Neutrophil (primary cell): ENCODE measurements around the gene MINDY2.
"Not testable (repeated sequence)": the region's sequence is repeated elsewhere in the genome, so short reads cannot be mapped to it uniquely, and the experiment has no call there.

Experiments used
- H3K27ac ChIP-seq: fragments of 200-600 bp; sonication (generic); 2 replicates; pipeline ENCODE4 v1.5.1; 2016; ENCODE audit warnings: mild to moderate bottlenecking, moderate library complexity
- H3K27me3 ChIP-seq: fragments of 200-600 bp; sonication (generic); 2 replicates; pipeline ENCODE4 v1.6.0; 2016; ENCODE audit warnings: mild to moderate bottlenecking
- H3K36me3 ChIP-seq: fragments of 200-600 bp; sonication (generic); 2 replicates; pipeline ENCODE4 v1.5.1; 2017
- H3K4me1 ChIP-seq, 2 experiments: fragments of 200-600 bp in 1 of 2; sonication (generic) in 1 of 2; 1 replicate in 1 of 2; 2 replicates in 1 of 2; pipeline versions ENCODE4 v1.5.1 to v1.6.1; 2013 to 2016; ENCODE audit warnings: low read depth in 1 of 2, low read length in 1 of 2, mild to moderate bottlenecking in 1 of 2, moderate library complexity in 1 of 2; ENCODE audit not compliant: control insufficient read depth in 1 of 2, insufficient read depth in 1 of 2
- H3K4me3 ChIP-seq, 2 experiments: fragments of 200-600 bp in 1 of 2; sonication (generic) in 1 of 2; 1 replicate in 1 of 2; 2 replicates in 1 of 2; pipeline ENCODE4 v1.5.1; 2013 to 2016; ENCODE audit warnings: low read depth in 1 of 2, low read length in 1 of 2, mild to moderate bottlenecking in 1 of 2, moderate library complexity in 1 of 2
- H3K9me3 ChIP-seq: fragments of 200-600 bp; sonication (generic); 2 replicates; pipeline ENCODE4 v1.5.1; 2016
- TF ChIP-seq, protein P1 (sequence below): fragments of 200-600 bp; sonication (generic); IDR thresholded peaks from 2 replicates; pipeline ENCODE4 v1.5.1; 2016; ENCODE audit warnings: antibody characterized with exemption

The MINDY2 gene

DNA sequence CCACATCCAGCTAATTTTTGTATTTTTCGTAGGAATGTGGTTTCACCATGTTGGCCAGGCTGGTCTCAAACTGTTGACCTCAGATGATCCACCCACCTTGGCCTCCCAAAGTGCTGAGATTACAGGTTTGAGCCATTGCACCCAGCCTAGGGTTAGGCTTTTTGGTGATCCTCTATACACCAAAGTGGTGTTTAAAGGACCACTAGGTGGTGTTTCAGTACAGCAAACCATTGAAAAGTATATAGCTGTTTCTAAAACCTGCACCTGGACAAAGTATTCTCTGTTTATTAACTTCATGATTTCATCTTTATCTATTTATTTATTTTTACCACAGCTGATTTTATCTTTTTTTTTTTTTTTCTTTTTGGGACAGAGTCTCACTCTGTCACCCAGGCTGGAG lies 68.4 kb downstream of the MINDY2 start:
- TF ChIP-seq, protein P1, sequence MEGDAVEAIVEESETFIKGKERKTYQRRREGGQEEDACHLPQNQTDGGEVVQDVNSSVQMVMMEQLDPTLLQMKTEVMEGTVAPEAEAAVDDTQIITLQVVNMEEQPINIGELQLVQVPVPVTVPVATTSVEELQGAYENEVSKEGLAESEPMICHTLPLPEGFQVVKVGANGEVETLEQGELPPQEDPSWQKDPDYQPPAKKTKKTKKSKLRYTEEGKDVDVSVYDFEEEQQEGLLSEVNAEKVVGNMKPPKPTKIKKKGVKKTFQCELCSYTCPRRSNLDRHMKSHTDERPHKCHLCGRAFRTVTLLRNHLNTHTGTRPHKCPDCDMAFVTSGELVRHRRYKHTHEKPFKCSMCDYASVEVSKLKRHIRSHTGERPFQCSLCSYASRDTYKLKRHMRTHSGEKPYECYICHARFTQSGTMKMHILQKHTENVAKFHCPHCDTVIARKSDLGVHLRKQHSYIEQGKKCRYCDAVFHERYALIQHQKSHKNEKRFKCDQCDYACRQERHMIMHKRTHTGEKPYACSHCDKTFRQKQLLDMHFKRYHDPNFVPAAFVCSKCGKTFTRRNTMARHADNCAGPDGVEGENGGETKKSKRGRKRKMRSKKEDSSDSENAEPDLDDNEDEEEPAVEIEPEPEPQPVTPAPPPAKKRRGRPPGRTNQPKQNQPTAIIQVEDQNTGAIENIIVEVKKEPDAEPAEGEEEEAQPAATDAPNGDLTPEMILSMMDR = no peak
- Histone ChIP-seq H3K27me3 (no peaks in the 10 kb centered on the region), H3K4me1 (no peaks in the 10 kb centered on the region), H3K9me3 (no peaks in the 10 kb centered on the region), H3K27ac (no peak overlapping the region), H3K36me3 (peaks cover 10% of the 10 kb centered on the region), H3K4me3 (no peak overlapping the region)

DNA sequence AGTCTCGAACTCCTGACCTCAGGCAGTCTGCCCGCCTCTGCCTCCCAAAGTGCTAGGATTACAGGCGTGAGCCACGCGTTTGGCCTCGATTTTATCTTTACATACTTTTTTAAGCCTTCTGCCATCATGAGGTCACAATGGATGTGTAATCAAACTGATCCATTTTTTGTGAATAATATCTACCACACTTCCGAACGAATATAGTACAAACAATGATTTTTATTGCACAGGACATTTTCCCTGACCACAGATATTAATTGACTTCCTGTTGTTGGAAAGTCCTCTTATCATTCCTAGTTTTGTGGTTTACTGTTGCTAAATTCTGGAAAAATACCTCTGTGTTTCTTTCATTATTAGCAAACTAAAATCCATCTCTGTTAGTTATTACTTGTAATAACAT lies 68.9 kb downstream of the MINDY2 start:
- no peak overlapping the region for H3K4me3 ChIP-seq
- H3K27ac ChIP-seq = no peak overlapping the region
- TF ChIP-seq, protein P1 = no peak
- H3K4me1 ChIP-seq = no peaks in the 10 kb centered on the region
- peaks cover 10% of the 10 kb centered on the region for H3K36me3 ChIP-seq
- no peaks in the 10 kb centered on the region for H3K27me3 ChIP-seq
- no peaks in the 10 kb centered on the region for H3K9me3 ChIP-seq

DNA sequence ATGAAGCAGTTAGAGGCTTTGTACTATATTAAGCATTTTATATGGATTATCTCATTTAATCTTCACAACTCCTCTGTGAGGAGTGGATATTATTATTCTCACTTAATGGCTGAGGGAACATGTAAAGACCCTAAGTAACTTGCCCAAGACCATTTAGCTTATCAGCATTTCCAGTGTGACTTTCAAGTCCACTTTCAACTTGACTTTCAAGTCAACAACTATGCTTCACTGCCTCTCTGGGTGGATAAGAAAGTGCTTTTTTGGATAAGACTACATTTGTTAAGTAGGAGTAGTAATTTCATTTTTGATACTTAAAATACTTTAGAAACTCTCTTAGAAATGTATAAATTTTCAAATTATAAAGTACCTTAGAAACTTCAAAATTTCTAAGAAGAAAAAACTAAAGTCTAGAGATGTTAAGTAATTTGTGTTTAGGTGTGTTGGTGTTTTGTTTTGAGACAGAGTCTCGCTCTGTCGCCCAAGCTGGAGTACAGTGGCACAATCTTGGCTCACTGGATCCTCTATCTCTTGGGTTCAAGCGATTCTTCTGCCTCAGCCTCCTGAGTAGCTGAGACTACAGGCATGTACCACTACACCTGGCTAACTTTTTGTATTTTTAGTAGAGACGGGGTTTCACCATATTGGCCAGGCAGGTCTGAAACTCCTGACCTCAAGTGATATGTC lies 71.8 kb downstream of the MINDY2 start:
- no peak overlapping the region for H3K27ac ChIP-seq
- TF ChIP-seq, protein P1 = no peak
- no peaks in the 10 kb centered on the region for H3K27me3 ChIP-seq
- H3K4me1 ChIP-seq = no peaks in the 10 kb centered on the region
- H3K9me3 ChIP-seq = no peaks in the 10 kb centered on the region
- H3K4me3 ChIP-seq = no peak overlapping the region
- H3K36me3 ChIP-seq = peaks cover 25% of the 10 kb centered on the region

DNA sequence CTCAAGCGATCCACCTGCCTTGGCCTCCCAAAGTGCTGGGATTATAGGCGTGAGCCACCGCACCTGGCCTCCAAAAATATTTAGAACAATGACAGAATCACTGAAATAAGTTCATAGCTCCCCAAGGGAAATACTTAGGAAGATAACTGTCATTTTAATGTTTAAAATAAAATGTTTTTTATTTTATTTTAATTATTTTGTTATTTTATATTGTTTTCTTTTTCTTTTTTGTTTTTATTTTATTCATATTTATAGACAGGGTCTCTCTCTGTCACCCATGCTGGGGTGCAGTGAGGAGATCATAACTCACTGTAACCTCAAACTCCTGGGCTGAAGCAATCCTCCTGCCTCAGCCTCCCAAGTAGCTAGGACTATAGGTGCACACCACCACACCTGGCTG lies 80.1 kb downstream of the MINDY2 start:
- H3K9me3 ChIP-seq, H3K27ac ChIP-seq, H3K4me1 ChIP-seq, H3K4me3 ChIP-seq, H3K27me3 ChIP-seq: not testable (repeated sequence)
- peaks cover 48% of the 10 kb centered on the region for H3K36me3 ChIP-seq

DNA sequence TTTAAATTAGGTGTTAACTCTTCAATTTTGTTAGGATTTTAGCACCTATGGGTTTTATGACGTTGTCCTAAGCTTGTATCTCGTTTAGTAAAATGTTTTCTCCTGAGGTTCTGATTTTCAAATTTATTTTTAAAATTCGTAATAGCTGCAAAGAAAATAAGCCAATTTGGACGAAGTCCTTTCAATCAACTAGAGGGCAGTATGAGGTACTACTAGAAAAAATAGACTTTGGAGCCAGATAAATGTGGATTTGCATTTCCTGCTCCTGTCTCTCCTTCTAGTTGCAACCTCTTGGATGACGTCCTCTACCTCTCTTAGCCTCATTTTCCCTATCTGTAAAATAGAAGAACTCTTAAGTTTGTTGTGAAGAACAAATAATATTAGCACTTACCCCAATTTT lies 81.2 kb downstream of the MINDY2 start:
- Histone ChIP-seq H3K9me3 (no peaks in the 10 kb centered on the region), H3K4me1 (peaks cover 0 to 9% of the 10 kb centered on the region in 2 experiments), H3K36me3 (peaks cover 43% of the 10 kb centered on the region), H3K4me3 (no peak overlapping the region), H3K27ac (no peak overlapping the region), H3K27me3 (no peaks in the 10 kb centered on the region)
- TF ChIP-seq, protein P1 = no peak

DNA sequence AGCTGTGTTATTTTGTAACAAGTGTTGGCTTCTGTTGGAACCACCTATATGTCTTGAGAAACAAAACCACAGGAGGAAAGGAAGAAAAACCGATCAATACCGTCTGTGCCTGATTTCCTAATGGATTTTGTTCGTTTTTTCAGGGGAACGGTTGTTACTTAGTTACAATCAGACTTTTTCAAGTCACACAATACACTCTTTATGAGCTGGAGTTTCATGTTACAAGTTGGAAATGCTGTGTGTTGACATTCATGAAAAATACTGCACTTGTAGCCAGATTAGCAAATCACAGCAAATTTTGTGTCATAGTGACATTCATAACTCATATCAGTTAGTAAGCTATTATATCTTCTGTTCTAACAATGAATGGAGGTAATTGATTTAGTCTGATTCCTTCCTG lies 83.5 kb downstream of the MINDY2 start:
- Histone ChIP-seq H3K27ac (no peak overlapping the region), H3K36me3 (peaks cover 21% of the 10 kb centered on the region), H3K4me3 (no peak overlapping the region), H3K27me3 (no peaks in the 10 kb centered on the region), H3K4me1 (peaks cover 0 to 9% of the 10 kb centered on the region in 2 experiments), H3K9me3 (no peaks in the 10 kb centered on the region)
- TF ChIP-seq, protein P1 = no peak
